HG02852 (cell line): ENCODE results near the gene CADM1.

Experiments
- ATAC-seq: cut with Tn5 transposase; IDR thresholded peaks from one replicate; pipeline ENCODE4 v1.9.1; 2021; ENCODE audit warnings: mild to moderate bottlenecking, moderate library complexity; ENCODE audit not compliant: unreplicated experiment

CADM1 gene

DNA sequence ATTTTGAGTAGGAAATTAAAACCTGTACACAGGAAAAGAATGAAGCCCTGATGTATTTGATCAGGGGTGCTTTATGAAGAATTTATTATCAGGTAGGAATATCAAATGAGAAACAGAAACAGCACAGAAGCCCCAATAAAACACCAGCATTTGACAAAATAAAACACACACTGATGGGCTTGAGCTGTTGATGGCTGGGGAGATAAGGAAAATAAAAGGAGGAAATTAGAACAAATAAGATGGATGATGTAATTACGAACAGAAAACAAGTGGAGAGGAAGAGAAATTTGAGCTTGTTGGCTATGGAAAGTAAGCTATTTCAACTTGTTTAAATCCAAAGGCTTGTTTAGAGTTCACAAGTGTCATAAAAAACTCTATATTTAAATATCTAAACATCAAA, 213.7 kb downstream of the CADM1 start:
- ATAC-seq, result no peak

DNA sequence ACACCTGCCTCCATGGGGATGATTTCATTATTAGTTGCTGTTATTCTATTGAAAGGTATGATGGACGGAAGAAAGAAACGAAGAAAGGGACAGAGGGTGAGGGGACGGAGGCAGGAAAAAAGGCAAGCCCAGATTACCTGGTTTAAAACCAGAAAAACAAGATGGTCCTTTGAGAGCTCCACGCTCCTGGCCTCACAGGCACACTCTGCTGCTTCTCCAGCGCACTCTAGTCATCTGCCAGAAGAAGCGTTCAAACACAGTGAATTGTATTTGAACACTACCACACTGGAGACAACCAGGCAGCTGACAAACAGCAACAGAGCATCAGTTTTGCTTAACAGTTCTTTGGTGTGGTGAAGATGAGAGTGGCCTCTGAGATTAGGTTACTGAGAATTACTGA, 216.9 kb downstream of the CADM1 start:
- ATAC-seq, result no peak

DNA sequence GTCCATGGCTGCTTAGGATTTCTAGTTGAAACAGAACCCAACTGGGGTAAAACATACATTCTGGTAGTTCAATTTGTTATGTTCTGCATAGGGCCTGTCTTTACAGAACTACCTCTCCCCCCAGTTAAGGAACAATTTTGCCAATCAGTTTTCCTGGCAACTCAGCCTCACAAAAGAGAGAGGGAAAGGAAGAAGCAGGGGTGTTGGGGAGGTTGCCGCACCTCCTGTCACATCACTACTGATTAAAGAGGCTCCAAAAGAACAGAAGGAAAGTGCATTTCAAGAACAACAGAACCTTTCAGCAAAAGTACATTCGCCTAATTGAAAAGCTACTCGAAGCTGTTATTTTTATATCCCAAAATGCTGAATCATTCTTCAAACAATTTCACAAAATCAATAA, 217.6 kb downstream of the CADM1 start:
- no peak for ATAC-seq

DNA sequence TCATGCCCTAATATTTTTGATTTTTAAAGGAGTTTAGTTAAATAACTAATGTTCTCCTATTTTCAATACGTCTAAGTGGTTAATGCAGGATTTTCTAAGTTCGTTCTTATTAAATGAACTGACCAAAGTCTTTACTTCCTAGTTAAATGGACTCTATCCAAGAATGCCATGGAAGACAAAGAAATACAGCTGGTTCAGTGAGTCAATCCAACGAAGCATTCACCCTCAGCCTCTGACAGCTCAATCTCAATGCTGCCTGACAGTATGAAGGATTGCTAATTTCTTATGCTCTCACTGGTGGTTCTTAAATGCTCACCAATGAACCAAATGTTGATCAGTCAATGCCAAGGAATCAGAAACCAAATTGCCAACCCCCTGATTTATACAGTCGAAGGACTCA, 219.4 kb downstream of the CADM1 start:
- no peak for ATAC-seq

DNA sequence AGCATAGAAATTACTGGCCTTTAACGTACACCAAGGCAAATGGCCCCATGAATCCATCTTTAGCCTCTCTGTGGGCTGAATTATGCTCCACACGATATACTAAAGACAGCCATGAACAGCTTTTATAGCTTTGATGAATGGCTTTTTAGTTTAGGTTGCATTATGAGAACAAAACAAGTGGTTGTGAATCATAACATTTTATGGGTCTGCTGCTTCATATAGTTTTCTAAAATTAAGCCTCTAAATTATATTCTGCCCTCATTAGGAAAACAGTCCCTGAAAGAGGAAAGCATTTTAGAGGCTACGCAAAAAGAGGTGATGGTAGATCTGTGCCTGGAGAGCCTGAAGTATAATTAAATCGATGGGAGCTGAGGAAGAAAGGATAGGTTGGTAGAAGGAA, 221.3 kb downstream of the CADM1 start:
- ATAC-seq, result no peak

DNA sequence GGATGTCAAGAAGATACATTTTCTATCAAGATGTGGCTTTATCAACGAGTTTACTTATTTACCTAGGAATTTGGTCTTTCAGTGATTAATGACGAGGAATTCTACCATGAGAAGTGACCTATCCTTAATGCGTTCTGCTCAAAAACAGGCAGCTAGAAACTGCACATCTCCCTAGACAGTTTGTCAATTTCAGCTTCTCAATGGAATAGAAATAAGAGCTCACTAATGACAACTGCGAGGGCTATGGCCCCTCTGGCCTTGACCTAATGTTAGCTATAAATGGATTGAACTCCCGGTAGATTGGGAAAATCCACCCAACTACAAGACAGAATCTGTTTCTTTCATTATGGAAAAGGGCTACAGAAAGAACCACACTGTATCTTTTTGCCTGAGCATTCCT, 223.4 kb downstream of the CADM1 start:
- no peak for ATAC-seq

DNA sequence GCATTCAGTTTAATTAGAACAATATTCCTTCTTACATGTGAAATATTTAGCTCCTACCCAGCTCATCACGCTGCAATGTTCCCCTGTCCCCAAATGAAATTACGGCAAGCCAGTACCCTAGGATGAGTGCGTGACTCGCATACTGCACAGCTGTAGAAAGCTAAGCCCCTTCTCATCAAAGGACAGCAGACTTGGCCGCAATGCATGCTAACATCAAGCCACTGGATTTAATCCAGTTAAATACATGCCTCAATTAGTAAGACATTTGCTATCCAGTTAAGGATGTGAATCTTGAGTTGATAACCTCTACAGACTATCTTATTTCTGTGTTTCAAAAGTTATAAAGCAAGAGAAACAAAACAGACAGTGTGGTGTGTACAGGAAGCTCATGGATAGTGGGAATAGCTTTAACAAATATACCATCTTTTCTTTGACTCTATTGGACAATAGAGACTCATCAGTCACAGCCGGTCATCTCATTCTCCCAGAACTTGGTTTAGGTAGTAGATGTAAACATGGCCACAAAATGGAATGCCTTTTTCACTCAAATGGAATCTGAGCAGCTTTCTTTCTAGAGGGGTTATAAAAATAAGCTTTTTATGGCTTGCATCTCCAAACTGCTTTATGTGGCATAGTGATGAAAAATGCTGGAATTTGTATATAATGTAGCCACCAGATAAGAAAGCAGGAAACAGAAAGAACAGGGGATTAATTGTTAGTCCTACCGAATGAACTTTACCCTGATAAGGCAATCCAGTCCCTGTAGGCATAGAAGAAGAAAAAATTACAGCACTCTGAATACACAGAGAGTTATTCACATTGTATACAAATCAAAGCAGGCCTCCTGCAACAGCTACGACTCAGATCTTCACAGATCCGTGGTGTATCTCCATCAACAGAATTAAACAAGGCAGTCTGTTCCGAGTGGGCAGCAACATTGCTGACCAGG, 224.1 kb downstream of the CADM1 start:
- no peak for ATAC-seq

DNA sequence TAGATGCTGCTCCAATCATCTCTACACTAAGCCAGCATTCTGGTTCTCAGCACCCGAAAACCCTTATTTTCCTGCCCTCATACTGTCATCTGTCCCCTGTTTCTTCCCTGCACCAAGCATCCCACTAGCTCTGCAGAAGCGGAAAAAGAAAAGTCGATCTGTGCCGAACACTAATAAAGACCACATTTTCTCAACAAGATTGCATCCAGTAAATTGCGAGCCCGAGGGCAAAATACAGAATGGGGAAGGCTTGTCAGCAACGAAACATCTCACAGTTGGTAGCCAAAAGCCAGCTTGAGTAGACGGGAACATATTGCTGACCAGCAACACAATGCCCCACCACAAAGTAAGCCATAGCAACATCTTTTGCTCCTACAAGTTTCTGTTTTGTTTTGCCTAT, 227.4 kb downstream of the CADM1 start:
- no peak for ATAC-seq

DNA sequence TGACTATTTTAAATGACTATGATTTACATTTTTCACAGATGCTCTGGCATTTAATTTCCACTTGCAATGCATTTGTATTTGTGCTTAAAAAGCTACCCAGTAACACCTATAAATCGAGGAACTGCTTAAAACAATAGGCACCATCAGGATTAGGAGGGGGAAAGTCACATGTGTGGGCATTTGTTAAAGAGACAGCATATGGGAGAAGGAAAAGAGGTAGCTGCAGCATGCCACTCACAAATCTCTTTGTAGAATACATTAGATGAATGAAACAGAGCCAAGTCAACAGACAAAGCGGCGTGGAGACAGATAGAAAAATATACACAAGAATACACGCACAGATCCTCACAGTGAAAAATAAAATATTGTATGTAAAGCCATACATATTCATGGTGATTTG, 228.0 kb downstream of the CADM1 start:
- no peak for ATAC-seq

DNA sequence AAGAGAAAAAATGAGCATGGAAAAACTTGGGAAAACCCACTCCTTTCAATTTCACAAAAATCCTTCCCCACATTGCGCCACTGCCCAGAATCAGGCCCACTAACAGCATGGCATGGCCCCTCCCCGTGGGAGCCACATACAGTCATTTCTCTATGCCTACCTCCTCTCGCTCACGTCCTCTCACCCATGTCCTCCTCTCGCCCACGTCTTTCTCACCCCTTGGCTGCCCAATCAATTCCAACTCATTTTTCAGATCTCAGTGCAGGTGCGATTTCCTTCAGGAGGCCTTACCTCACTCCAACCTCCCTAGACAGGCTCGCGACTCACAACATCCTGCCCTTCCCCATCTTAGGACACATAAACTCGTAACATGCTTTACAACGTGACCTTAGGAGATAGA, 229.2 kb downstream of the CADM1 start:
- ATAC-seq, result no peak

DNA sequence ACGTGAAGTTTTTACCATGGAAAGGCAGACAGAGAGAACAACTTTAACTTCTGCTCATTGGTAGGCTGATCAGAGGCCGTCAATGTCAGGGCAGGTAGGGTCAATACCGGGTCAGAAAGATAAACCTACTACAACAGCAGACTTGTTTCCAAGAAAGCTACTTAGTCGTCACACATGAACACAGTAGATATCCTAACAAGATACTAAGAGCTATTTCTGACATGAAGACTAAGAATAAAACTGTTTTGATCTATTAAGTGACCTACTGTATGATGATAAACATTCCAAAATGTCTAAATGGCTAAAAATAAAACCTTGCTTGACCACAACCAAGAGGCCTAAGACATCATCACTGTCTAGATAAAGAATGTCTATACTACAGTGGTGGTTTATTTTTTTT, 231.3 kb downstream of the CADM1 start:
- ATAC-seq, result no peak

DNA sequence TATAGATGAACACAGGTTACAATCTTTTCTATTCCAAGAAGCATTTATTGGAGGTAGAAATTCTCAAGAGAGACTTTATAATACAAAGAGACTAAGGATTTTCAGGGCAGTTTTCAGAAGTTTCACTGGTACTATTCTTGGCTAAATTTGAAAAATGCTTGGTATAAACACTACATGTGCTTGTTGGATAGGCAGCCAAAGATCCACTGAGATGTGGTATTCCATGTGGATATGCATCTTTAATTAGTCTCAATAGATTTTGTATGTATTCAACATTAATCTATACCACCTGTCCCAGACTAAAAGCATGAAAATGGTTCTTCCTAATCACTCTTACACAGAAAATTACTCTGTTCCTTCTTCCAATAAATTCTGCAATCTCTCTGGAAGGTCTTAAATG, 232.6 kb downstream of the CADM1 start:
- no peak for ATAC-seq

DNA sequence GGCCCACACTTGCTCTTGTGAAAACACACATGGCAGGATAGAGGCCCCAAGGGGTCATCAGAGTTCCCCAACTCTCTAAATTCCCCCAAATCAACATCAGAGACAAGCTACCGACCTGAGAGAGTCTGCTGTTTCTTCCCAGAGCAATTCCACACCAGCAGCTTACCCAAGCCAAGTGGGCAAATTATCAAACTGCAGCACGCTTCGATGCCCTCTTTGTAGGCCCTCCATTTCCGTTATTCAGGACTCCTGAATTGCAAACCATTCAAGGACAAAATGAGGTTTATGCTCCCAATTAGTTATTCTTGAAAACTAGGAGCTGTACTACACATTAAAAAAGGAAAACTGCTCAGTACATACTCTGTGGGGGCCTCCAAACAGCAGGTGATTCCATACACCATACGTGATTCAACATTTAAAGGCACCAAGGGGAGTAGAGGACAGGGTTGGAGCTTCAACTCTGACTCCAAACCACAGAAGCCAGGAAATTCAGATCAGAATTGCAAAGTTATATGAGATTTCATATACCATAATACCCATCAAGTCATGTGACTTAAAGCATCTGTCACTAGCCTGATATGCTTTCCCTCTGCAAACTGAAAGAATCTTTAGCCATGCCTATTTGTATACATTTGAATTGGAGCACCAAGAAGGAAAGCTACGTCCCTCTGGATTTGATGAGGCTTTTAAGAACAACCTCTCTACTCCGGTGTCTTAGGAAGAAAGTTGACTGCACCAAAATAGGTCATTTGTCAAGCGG, 234.8 kb downstream of the CADM1 start:
- ATAC-seq, result no peak

DNA sequence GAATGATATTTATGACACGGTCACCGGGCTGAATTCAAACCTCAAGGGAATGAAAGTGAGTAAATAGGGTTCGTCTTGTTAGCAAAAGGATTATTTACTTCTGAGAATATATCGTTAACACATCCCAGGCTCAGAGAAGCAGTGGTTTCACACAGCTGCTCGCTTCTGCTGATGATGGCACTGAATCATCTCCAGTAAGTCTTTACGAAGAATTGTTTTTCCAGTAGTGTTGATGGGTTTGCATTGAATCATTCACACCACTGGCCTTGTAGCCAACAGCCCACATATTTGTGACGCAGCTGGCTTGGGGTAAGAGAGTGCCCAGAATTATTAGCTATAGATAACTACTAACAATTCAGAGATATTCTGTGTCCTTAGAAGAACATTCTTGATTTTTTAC, 236.3 kb downstream of the CADM1 start:
- ATAC-seq, result no peak

DNA sequence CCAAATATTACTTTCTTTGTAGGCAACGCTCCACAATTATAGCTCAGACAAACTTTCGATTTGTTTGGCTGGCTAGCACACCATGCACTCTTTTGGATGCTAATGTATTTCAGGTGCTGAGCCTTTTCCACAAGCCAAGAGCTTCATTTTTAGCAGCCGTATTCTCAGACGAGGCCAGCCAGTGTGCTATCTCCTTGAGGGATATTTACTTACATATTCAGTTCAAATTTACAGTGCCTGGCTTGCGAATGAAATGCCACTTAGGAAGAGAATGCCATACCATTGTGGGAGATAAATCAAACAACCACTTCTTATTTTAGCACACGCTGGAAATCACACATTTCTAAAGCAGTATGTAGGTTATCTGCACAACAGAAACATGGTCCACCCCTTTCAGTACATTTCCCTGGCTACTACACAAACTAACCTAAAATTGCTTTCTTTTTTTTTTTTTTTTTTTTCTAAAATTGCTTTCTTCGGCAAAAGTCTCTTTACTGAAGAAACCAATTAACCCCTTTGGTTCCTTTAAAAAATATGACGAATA, 236.9 kb downstream of the CADM1 start:
- no peak for ATAC-seq

DNA sequence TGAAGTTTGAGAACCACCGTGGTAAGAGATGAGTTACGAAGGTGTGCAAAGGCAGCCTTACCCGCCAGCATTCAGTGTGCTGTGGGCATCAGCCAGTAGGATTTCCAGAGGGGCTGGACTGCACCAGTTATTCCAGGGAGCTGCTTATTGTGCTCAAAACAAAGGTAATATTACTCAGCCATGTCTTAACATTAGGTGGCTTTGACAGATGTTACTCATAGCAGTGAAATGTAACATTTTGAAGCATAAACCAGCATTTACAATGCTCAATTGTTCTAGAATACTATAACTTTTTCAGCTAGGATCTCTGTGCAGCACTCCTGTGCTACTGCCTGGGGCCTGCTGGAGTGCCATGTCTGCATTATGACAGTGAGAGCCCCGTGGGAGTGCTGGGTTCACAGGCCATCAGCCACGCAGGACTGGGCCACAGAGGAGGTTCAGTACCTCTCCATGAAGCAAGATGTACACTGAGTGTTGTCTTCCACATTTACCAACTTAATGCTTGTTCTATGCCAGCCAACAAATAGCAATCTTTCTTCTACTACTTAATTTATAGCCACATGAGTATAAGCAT, 238.1 kb downstream of the CADM1 start:
- no peak for ATAC-seq

DNA sequence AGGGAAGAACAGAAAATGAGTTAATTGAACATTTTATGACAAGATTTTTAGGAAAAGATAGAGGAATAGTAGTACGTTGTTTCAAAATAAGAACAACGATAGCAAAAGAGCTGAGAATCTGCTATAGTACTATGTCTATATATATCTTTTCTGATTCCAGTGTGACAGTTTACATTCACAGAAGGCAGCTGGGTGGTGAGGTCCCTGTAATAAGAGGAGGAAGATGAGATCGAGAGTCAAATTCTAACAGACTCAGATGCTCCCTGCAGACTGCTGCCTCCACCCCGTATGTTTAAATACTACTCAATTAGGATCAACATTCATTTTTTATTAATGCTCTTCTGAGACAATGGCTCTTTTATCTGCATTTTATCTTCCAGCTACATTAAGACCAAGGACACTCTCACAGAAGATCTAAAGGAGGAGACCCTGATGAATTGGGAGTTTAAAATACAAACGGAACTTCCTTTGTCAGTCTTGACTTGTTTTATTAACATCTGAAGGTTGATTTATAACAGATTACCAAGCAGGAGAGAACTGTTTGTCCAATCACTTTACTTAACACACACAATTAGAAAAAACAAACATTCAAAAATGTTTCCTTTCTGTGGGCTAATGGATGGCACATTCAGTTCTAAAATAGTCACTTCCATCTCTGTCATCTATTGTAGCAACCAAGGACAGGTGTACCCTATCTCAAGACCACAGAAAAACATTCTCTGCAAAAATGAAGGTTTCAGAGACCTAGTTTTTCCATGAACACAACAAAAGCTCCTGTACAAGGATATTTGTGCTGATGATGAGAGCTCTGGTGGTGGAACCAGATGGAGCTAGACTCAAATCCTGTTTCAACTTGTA, 240.2 kb downstream of the CADM1 start:
- ATAC-seq, result no peak

DNA sequence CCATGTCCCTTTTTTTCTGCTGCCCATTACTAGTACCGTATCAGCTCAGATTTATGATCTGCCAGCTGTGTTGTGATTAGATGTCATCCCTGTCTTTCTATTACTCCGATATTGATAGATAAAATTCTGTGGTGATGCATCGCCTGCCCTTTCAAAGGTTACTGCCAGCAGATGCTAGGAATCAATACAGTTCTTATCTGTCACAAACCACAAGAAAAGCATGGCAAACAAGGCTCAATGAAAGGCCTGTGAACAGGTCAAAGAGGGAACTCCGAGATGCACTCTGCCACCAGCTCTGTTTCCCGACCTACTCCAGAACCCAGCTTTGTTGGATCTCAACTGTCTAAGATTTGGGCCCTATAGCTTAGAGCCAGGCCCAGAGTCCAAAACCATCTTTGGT, 246.0 kb downstream of the CADM1 start:
- ATAC-seq, result no peak

DNA sequence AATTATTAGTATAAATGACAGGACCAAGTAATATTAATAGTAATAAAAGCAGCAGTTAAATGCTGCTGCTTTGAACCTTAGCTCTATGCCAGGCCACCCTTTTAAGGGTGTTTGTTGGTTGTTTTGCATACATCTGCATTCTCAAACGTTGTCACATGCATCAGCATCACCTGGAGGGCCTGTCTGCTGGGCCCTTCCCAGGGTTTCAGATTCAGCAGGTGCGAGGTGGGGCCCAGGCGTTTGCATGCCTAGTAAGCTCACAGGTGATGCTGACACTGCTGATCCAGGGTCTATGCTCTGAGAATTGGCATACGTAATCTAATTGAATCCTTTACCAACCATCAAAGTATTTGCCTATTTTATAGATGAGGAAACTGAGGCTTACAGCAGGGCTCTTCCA, 246.5 kb downstream of the CADM1 start:
- no peak for ATAC-seq

DNA sequence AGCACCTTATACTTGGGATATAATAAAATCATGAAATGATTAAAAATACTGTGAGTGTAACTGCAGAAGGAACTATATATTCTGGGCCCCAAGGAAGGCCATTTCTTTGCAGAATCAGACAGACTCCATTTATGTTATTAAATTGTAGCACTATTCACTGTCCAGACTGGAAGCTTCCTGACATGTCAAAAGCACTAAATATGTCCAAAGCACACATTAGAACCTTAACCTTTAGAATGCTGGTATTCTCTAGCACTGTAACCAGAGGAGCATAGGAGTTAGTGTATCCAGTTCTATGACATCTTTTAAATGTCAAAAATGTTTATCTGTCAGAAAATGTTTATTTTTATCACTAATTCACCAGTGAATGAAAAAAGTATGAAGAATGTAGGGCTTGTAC, 246.9 kb downstream of the CADM1 start:
- no peak for ATAC-seq
